GM12872 (cell line): ENCODE measurements around the gene S100A10.

Experiments used
- TF ChIP-seq, protein P1 (sequence below): IDR thresholded peaks from 3 replicates; pipeline ENCODE4 v1.5.1; 2011; ENCODE audit warnings: low read depth, mild to moderate bottlenecking, low read length, moderate library complexity; ENCODE audit not compliant: insufficient read depth

S100A10 gene

GRCh38 chr1:151976015-151976343 lies 17.7 kb downstream of the S100A10 start:
- TF ChIP-seq, protein P1, sequence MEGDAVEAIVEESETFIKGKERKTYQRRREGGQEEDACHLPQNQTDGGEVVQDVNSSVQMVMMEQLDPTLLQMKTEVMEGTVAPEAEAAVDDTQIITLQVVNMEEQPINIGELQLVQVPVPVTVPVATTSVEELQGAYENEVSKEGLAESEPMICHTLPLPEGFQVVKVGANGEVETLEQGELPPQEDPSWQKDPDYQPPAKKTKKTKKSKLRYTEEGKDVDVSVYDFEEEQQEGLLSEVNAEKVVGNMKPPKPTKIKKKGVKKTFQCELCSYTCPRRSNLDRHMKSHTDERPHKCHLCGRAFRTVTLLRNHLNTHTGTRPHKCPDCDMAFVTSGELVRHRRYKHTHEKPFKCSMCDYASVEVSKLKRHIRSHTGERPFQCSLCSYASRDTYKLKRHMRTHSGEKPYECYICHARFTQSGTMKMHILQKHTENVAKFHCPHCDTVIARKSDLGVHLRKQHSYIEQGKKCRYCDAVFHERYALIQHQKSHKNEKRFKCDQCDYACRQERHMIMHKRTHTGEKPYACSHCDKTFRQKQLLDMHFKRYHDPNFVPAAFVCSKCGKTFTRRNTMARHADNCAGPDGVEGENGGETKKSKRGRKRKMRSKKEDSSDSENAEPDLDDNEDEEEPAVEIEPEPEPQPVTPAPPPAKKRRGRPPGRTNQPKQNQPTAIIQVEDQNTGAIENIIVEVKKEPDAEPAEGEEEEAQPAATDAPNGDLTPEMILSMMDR: no peak

- TF ChIP-seq, protein P1: no peak
Measured at GRCh38 chr1:151975311-151976014, 18.2 kb downstream of the S100A10 start.

DNA sequence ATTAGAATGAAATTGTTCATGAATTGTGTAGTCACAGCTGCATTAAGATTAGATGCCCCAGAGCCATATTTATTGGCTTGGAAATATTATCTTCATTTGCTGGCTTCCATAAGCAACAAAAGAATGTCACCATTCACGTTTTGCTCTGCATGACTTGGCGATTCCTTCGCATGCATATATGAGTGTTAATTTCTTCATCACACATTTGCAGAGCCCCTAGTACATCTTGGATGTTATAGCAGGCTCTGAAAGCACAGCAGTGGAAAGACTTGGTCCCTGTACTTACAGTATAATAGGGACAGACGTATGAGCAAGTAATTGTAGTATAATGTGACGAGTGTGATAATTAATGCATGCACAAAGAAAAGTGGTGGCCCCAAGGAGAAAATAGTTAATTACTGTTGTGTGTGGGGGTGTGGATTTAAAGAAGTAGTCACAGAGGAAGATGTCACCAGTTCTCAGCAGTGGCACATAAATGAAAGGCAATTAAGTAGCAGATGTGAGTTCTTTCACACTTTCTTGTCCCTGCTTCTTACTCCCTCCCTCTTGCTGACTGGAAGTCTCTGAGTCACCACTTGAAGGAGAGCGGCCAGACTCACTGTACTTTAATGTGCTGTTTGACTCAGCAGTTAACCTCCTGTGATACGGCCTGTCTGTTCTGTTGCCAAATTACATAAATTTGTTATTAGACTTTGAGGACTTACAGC lies 21.0 kb downstream of the S100A10 start:
- TF ChIP-seq, protein P1: no peak

DNA sequence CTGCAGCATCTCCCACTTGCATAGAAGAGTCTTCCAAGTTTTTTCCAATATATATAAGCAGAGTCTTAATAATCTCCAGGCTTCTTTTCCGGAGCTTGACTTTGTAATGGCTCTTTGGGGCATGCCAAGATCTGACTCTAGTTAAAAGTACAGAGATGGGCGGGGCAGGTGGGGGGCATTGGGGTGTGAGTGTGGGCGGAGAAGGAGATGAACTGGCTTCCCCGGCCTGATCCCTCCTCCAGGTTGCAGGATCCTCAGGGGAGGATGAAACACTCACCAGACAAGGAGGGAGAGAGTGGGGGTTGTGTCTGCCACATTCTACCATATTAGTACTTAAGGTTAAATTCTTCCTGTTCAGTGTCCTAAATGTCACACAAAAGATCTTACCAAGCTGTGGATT lies 23.0 kb downstream of the S100A10 start:
- TF ChIP-seq, protein P1: no peak

DNA sequence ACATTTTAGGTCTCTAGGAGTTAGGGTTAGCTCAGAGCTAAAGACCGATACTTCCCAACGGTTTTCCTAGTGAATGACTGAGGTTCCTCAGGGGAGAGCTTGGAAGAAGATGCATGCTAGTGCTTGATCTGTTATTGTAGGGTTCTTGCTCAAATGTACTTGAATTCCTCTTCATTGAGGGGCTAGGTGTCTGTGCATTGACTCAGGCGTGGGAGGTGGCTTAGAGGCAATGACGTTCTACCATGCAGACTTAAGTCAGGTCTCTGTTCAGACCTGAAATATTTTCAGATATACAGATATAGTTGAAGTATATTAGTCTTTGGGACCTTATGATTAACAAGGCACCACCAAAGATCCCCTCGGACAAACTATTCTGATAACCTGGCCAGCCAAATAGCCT lies 23.5 kb downstream of the S100A10 start:
- TF ChIP-seq, protein P1: no peak

DNA sequence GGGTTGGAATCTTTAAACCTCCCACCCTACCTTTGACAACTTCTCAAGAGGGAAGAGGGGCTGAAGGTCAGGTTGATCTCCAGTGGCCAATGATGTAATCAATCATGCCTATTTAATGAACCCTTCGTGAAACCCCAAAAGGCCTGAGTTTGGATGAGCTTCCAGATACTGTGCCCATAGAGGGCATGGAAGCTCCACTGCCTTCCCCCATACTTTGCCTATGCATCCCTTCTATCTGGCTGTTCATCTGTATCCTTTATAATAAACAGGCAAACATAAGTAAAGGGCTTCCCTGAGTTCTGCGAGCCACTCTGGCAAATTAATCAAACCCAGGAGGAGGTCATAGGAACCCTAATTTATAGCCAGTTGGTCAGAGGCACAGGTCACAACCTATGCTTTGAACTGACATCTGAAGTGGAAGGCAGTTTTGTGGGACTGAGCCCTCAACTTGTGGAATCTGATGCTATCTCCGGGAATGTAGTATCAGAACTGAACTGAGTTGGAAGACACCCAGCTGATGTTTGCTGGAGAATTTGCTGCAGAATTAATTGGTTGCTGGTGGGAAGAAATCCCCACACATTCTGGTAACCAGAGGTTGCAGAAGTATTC lies 24.8 kb downstream of the S100A10 start:
- TF ChIP-seq, protein P1: no peak

DNA sequence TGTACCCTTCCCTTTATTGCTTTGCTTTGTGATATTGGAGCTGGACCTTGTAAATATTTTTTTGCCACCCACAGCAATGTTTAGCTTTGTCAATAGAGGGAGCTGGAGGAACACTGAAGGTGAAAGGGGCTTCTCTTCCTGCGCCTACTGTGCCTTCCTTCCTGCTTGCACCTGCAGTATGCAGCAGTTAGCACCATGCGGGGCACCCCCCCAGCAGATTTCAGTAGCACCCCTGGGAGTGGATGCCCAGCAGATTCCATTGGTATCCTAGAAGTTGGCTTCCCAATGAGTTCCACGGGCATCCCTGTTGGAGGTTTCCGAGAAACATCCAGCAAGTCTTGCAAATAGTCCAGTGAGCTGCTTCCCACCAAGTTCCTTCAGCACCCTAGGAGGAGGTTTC lies 25.6 kb downstream of the S100A10 start:
- TF ChIP-seq, protein P1: peak; percentile 81
